ENCODE measurements around the gene PUM1. TPM values are rescaled to one million over a fixed set of nuclear protein-coding genes. Genes with fewer than 3 reads are reported as not detected.
A peak's percentile ranks its signal among the peaks of the same experiment; 100 is the strongest.

PUM1 gene
- total RNA-seq, 6 experiments from 2014 or later = 30.9 to 51.6 (median 42.0) TPM

DNA sequence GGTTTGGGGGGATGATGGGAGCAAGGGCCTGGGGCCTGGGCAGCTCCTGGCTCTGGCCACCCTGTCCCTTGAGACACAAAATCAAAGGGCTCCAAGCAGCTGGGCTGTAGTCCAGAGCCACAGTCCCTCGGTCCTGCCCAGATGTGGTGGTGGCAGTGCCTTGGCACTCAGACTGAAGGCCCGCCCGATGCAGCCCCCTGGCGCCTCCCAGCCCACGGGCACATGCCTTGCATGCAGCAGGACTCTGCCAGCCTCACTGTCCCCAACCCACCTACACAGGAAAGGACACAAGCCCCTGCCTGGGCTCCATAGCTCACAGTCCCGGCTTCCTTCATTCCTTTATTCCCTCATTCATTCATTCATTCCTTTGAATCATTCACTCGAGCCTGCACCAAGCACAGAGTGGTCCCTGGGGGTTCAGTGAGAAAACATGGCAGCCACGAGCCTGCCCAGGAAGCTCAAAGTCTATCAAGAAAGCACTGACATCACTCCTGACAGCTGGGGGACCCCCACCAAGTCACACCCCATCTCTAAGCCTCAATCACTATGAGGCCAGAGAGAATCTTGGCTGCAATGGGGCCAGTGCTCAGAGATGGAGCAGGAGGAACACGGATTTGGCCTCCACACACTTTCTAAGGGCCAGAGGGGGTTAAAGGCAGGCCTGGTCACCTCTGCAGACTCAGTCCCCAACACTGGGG, 162.8 kb downstream of the PUM1 start:
- DNase-seq (peak in 2 of 3 donors; percentile 18 to 53), ATAC-seq (peak in 3 of 4 donors; percentile 5 to 6 (median 5))
- TF ChIP-seq, protein P1, sequence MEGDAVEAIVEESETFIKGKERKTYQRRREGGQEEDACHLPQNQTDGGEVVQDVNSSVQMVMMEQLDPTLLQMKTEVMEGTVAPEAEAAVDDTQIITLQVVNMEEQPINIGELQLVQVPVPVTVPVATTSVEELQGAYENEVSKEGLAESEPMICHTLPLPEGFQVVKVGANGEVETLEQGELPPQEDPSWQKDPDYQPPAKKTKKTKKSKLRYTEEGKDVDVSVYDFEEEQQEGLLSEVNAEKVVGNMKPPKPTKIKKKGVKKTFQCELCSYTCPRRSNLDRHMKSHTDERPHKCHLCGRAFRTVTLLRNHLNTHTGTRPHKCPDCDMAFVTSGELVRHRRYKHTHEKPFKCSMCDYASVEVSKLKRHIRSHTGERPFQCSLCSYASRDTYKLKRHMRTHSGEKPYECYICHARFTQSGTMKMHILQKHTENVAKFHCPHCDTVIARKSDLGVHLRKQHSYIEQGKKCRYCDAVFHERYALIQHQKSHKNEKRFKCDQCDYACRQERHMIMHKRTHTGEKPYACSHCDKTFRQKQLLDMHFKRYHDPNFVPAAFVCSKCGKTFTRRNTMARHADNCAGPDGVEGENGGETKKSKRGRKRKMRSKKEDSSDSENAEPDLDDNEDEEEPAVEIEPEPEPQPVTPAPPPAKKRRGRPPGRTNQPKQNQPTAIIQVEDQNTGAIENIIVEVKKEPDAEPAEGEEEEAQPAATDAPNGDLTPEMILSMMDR (IDR thresholded peaks at IDR 0.05) = no peak
- no peak for TF ChIP-seq POLR2A (IDR thresholded peaks at IDR 0.05)
- Histone ChIP-seq H3K36me3 (no peaks in the 10 kb centered on the region), H3K9me3 (no peaks in the 10 kb centered on the region), H3K4me1 (no peaks in the 10 kb centered on the region), H3K27ac (peak overlapping the region; percentile 16 to 37 (median 26)), H3K4me3 (no peak overlapping the region), H3K27me3 (no peaks in the 10 kb centered on the region)
- 68% methylated on average over 3 of the region's 9 CpGs for WGBS (ENCODE audit: insufficient coverage, low coverage, low lambda C conversion rate, missing lambda C conversion rate)
- intact Hi-C loops (cut with DNase I) = no loop called here

DNA sequence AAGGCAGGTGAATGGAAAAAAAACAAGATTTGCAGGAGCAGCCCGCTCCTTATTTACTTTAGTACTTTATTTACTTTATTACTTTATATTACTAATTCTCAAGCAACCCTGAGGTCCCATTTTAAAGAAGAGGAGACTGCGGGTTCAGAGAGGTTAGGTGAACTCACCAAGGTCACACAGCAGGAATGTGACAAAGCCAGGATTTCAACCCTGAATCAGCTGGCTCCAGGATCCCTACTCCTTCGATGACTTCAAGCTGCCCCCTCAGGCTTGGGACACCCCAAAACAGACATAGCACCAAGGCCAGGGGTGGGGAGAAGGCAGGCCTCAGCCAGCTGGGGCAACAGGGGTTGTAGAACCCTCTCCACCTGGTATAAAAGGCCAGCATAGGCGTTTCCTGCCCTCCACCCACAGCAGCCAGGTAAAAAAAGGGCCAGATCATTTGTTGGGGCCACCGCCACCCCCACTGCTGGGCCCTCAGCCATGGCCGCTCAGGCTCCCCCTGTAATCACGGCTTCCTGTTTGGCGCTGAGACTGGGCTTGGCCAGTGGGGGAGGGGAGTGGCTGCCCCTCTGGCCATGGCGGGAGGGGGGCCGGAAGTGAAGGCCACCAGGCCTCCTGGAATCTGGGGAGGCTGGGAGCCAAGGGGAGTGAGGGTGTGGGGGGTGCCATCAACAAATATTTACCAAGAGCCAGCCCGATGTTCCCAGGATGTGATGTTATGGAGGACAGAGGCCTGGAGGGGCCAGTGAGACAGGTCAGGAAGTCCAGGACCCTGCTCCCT, 163.5 kb downstream of the PUM1 start:
- no peaks in the 10 kb centered on the region for H3K27me3 ChIP-seq
- H3K9me3 ChIP-seq = no peaks in the 10 kb centered on the region
- ATAC-seq (peak; percentile 50 to 68 (median 54)), DNase-seq (peak in 1 of 3 donors; percentile 63)
- 40% methylated on average over 6 of the region's 11 CpGs for WGBS (ENCODE audit: insufficient coverage, low coverage, low lambda C conversion rate, missing lambda C conversion rate)
- intact Hi-C loops (cut with DNase I) = no loop called here
- no peak for TF ChIP-seq POLR2A (IDR thresholded peaks at IDR 0.05)
- H3K4me3 ChIP-seq = no peak overlapping the region
- no peaks in the 10 kb centered on the region for H3K36me3 ChIP-seq
- peak overlapping the region; percentile 16 to 37 (median 30) for H3K27ac ChIP-seq
- no peaks in the 10 kb centered on the region for H3K4me1 ChIP-seq

DNA sequence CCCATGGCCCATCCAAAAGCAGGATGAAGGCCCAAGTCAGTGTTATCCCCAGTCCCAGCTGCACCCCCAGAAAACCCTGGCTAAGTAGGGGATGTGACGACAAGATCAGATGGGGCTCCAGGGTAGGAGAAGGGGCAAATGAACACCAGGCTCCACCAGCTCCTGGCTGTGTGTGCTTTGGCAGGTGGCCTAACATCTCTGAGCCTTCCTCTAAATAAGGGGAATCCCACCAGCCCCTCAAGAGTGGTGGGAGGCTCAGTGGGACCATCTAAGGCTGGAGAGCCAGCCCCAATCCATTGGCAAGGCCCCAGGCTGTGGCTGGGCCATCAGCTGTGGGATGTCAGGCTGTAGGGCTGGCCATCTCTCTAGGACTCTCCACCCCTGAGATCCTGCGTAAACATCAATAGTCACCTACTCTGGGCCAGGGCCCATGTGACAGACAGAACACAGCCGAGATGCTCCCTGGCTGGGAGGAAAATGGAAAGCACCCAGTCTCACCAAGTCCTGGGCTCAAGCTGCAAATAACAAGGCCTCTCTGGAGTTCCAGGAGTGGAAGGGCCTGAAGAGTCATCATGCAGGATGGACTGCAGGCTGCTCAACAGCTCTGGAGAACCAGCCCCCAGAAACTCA, 164.5 kb downstream of the PUM1 start:
- Histone ChIP-seq H3K9me3 (no peaks in the 10 kb centered on the region), H3K4me3 (no peak overlapping the region), H3K36me3 (no peaks in the 10 kb centered on the region), H3K27me3 (no peaks in the 10 kb centered on the region), H3K4me1 (no peaks in the 10 kb centered on the region), H3K27ac (no peak overlapping the region)
- DNase-seq (no peak), ATAC-seq (no peak)
- no CpG with 5 or more reads among the region's 3 CpGs for WGBS (ENCODE audit: insufficient coverage, low coverage, low lambda C conversion rate, missing lambda C conversion rate)
- intact Hi-C loops (cut with DNase I) = no loop called here
- TF ChIP-seq, protein P1 (IDR thresholded peaks at IDR 0.05) = no peak
- TF ChIP-seq POLR2A (IDR thresholded peaks at IDR 0.05) = no peak

DNA sequence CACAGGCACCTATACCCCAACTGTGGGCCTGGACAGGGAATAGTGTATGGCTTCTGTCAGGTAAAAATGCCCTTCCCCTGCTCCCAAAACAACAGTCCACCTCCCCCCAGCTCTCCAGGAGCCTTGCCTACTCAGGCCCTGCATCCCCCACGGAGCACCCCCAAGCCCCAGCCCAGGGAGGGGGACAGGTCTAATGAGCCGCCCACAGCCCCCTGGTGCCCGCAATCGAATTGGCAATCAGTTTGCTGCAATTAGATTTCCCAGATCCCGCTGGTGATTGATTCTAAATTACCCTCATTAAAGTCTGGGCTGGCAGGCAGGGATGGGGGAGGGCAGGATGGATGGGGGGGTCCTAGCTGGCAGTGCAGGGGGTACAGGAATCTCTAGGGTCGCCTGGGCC, 165.0 kb downstream of the PUM1 start:
- Histone ChIP-seq H3K27me3 (no peaks in the 10 kb centered on the region), H3K4me3 (no peak overlapping the region), H3K4me1 (no peaks in the 10 kb centered on the region), H3K9me3 (no peaks in the 10 kb centered on the region), H3K36me3 (no peaks in the 10 kb centered on the region), H3K27ac (no peak overlapping the region)
- DNase-seq (peak in 1 of 3 donors; percentile 39), ATAC-seq (no peak)
- intact Hi-C loops (cut with DNase I) = no loop called here
- 63% methylated on average over 2 of the region's 6 CpGs for WGBS (ENCODE audit: insufficient coverage, low coverage, low lambda C conversion rate, missing lambda C conversion rate)
- no peak for TF ChIP-seq POLR2A (IDR thresholded peaks at IDR 0.05)
- TF ChIP-seq, protein P1 (IDR thresholded peaks at IDR 0.05) = no peak

Data from right lobe of liver (tissue), 6 donors.